ENCODE results near the gene JAZF1. TPM values are rescaled to one million over a fixed set of nuclear protein-coding genes. Genes with fewer than 3 reads are reported as not detected.

JAZF1 gene
- total and polyA plus RNA-seq, 9 donors = 10.4 to 36.0 (median 19.9) TPM

DNA sequence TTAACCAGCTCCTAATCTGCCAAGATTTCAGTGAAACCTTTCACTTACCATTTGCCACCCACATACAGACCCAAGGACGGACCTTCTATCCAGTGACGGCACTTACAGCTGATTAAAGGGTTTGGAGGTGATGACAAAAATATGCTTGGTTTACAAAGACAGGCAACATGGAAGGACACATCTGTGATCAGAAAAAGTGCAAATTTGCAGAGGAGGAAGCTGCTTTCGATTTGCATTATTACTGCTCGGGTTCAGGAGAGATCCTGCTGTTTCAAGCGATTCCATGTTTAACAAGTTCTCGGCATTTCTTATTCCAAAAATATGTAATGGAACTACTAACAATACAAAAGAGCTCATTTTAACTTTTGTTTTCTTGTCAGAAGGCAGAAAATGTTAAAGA is 109.0 kb downstream of the JAZF1 start:
- TF ChIP-seq POLR2A (IDR thresholded peaks at IDR 0.05) = no peak
- TF ChIP-seq EP300 (IDR thresholded peaks at IDR 0.05) = no peak
- TF ChIP-seq, protein P1, sequence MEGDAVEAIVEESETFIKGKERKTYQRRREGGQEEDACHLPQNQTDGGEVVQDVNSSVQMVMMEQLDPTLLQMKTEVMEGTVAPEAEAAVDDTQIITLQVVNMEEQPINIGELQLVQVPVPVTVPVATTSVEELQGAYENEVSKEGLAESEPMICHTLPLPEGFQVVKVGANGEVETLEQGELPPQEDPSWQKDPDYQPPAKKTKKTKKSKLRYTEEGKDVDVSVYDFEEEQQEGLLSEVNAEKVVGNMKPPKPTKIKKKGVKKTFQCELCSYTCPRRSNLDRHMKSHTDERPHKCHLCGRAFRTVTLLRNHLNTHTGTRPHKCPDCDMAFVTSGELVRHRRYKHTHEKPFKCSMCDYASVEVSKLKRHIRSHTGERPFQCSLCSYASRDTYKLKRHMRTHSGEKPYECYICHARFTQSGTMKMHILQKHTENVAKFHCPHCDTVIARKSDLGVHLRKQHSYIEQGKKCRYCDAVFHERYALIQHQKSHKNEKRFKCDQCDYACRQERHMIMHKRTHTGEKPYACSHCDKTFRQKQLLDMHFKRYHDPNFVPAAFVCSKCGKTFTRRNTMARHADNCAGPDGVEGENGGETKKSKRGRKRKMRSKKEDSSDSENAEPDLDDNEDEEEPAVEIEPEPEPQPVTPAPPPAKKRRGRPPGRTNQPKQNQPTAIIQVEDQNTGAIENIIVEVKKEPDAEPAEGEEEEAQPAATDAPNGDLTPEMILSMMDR (IDR thresholded peaks at IDR 0.05) = no peak
- Histone ChIP-seq H3K4me1 (ENCODE audit: insufficient read depth) (peaks cover 18% of the 10 kb centered on the region), H3K27ac (peak overlapping the region in 1 of 2 donors; percentile 69), H3K27me3 (no peaks in the 10 kb centered on the region), H3K9me3 (no peaks in the 10 kb centered on the region), H3K36me3 (no peaks in the 10 kb centered on the region), H3K4me3 (peak overlapping the region; percentile 6)
- WGBS, 3 donors = 14 to 45% (median 25%) methylated on average over 6 of the region's 6 CpGs
- intact Hi-C loops (cut with DNase I) = no loop called here
- no peak for DNase-seq

DNA sequence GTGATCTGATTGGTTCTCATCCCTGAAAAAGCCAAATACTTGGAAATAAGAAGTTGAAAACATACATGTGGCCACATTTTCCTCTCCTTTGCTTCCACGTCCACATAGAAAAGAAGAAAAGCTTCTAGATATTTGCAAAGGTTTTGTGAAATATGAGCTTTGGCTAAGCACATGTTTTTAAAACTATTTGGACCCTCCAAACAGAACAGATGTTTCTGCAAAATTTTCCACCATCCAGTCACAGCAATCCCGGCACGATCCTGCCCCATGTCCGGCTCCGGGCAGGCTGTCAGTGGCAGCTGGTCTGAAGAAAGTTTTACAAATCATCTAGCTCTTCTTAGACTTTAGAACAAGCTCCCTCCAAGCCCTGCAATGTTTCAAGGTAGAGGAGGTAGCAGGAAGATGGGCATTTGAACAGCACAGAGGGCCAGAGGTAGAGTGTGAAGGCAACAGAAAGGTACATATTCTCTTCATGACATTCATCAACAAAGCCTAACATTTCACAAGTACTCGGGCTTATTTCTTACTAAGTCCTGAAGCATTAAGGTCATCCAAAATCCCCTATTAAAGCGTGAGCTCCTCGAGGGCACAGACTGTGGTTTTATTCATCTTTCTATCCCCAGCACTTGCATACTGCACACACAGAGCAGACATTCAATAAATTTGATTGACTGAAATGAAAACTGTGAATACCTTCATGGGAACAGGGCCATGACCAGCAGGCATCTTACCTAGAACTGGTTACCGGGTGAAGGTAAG is 110.1 kb downstream of the JAZF1 start:
- H3K9me3 ChIP-seq = no peaks in the 10 kb centered on the region
- no peak for TF ChIP-seq POLR2A (IDR thresholded peaks at IDR 0.05)
- TF ChIP-seq, protein P1 (IDR thresholded peaks at IDR 0.05) = no peak
- no peak for TF ChIP-seq EP300 (IDR thresholded peaks at IDR 0.05)
- H3K4me3 ChIP-seq = no peak overlapping the region
- peak in 1 of 5 donors; percentile 36 for DNase-seq
- H3K27ac ChIP-seq = peak overlapping the region; percentile 45 to 69
- no peaks in the 10 kb centered on the region for H3K27me3 ChIP-seq
- intact Hi-C loops (cut with DNase I) = no loop called here
- peaks cover 16% of the 10 kb centered on the region for H3K4me1 ChIP-seq (ENCODE audit: insufficient read depth)
- H3K36me3 ChIP-seq = no peaks in the 10 kb centered on the region
- WGBS, 3 donors = 8 to 17% (median 11%) methylated on average over 9 of the region's 9 CpGs

DNA sequence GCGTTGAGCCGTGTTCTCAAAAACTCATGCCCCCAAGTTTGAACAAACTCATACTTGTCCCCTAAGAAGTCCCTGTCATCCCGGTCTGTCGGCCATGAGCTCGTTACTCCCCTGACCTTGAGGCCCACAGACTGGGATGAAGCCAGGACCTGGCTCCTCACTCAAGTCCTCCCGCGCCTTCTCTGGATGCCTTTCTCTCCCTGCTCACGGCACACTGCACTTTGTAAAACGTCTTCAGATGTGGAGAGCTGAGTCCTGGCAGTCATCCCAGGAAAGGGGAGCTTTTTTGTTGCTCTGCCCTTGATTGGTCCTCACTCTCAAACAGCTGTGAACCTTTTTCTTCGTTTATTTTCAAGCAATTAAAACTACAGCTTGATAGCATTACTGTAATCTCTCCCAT is 110.8 kb downstream of the JAZF1 start:
- peak overlapping the region; percentile 45 to 69 for H3K27ac ChIP-seq
- H3K36me3 ChIP-seq = no peaks in the 10 kb centered on the region
- H3K27me3 ChIP-seq = no peaks in the 10 kb centered on the region
- WGBS, 3 donors = 9 to 14% (median 10%) methylated on average over 10 of the region's 10 CpGs
- no peaks in the 10 kb centered on the region for H3K9me3 ChIP-seq
- H3K4me3 ChIP-seq = no peak overlapping the region
- peaks cover 16% of the 10 kb centered on the region for H3K4me1 ChIP-seq (ENCODE audit: insufficient read depth)
- intact Hi-C loops (cut with DNase I) = no loop called here
- TF ChIP-seq, protein P1 (IDR thresholded peaks at IDR 0.05) = no peak
- TF ChIP-seq EP300 (IDR thresholded peaks at IDR 0.05) (no peak), POLR2A (IDR thresholded peaks at IDR 0.05) (no peak)
- DNase-seq = peak; percentile 81 to 88 (median 87)

DNA sequence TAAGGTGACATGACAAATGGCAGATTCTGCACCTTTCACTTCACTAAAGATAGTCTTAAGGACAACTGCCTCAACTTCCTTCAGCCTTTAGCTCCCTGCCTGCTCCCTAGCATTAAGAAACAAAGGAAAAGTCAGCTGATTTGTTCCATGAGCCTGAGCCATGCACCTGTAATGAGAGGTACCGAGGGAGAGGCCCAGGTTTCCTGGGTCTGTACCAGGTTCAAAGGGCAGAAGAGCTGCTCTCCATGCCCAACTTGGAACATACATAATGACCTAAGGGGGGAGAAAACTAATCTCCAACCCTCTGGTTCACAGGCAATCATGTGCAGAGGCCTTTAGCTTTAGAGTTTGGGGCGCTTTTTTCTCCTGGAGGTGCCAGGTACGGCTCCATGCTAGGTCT is 111.2 kb downstream of the JAZF1 start:
- DNase-seq = no peak
- intact Hi-C loops (cut with DNase I) = no loop called here
- WGBS, 3 donors = 40 to 43% (median 43%) methylated on average over 3 of the region's 3 CpGs
- Histone ChIP-seq H3K9me3 (no peaks in the 10 kb centered on the region), H3K36me3 (no peaks in the 10 kb centered on the region), H3K27ac (peak overlapping the region in 1 of 2 donors; percentile 69), H3K4me1 (ENCODE audit: insufficient read depth) (peaks cover 16% of the 10 kb centered on the region), H3K27me3 (no peaks in the 10 kb centered on the region), H3K4me3 (no peak overlapping the region)
- no peak for TF ChIP-seq POLR2A (IDR thresholded peaks at IDR 0.05)

DNA sequence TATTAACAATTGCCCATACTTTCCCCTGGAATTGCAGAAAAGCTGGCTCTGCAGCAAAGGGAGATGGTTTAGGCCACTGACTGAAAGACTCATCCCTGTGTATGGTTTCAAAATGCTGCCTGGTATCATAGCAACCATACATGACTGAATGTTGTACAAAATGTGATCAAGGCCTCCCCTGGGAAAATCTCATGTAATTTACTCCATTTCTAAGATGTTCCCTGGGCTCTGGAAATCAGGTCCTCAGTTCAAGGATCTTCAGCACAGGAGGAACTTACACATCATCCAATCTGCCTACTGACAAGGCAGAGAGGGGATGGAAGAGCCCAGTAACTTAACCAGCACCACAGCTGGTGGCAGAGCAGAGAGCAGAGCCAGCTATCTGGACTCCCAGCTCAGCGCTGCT is 111.8 kb downstream of the JAZF1 start:
- Histone ChIP-seq H3K9me3 (no peaks in the 10 kb centered on the region), H3K27ac (peak overlapping the region in 1 of 2 donors; percentile 69), H3K27me3 (no peaks in the 10 kb centered on the region), H3K4me1 (ENCODE audit: insufficient read depth) (peaks cover 16% of the 10 kb centered on the region), H3K36me3 (no peaks in the 10 kb centered on the region), H3K4me3 (no peak overlapping the region)
- DNase-seq = no peak
- intact Hi-C loops (cut with DNase I) = no loop called here
- 41 to 80% (median 69%) methylated on average over 1 of the region's 1 CpG for WGBS, 3 donors
- TF ChIP-seq EP300 (IDR thresholded peaks at IDR 0.05) = no peak
- no peak for TF ChIP-seq POLR2A (IDR thresholded peaks at IDR 0.05)
- TF ChIP-seq, protein P1 (IDR thresholded peaks at IDR 0.05) = no peak
